Activated CD8-positive, alpha-beta memory T cell treated with anti-CD3 and anti-CD28 coated beads for 36 hours (primary cell): ENCODE results near the gene CCNK. TPM values are rescaled to one million over a fixed set of nuclear protein-coding genes. Genes with fewer than 3 reads are reported as not detected.

Source experiments
- CTCF ChIA-PET: fragments of 350-600 bp; sonication (Branson Sonifier 250); formaldehyde crosslinking; loops from one replicate; lab custom pipeline; 2021; ENCODE audit warnings: antibody characterized with exemption; lab: Charles Lee
- POLR2A ChIA-PET: fragments of 350-600 bp; sonication (Branson Sonifier 250); formaldehyde crosslinking; loops from one replicate; lab custom pipeline; 2021; ENCODE audit warnings: antibody characterized with exemption; lab: Charles Lee
- total RNA-seq, 2 experiments: library from RNA; stranded (reverse); gene quantifications; one replicate each; pipeline ENCODE4 v1.2.3, GENCODE V29; 2021

CCNK gene
- total RNA-seq, 2 experiments from 2014 or later: 109 to 111 TPM

DNA sequence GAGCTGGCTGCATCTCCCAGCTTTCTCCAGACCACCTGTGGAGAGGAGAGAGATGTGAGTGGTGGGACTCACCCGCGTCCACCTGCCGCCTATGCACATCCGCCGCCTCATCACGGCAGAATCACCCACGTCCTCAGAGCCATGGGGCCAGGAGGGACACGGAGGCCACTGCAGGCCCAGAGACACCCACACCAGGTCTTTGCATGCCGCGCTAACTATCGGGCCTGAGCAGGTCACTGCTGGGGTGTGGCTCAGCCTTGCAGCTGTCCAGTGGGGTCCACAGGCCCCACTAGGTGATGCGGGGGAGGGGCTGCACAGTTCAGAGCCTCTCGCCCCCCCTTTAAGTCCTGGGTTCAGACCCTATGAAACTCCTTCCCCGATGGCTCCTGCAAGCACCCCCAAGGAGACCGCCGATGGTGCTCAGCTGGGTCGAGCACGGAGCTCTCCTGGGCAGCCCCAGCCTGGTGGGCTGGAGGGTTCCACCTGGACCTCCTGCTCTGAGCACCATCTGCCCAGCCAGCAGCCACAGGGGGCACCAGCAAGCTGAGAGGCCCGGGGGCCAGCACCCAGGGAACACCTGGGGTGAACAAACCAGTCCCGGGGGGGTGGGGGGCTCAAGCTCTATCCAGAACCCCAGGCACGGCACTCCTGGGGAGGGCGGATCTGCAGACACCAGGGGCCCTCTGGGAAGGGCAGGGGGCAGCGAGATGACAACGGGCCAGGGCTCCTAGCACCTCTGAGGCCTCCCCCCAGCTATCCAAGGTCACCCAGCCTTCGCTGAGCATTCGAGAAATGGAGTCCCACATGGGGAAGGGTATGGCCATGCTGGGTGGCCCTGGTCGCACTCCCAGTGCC, 34.3 kb downstream of the CCNK start:
- CTCF ChIA-PET: interaction anchor here (0.6 kb wide), 1 partner anchor 77 kb away, joined by 3 read pairs; no protein-coding TSS in a partner anchor
- POLR2A ChIA-PET: no interaction called here

DNA sequence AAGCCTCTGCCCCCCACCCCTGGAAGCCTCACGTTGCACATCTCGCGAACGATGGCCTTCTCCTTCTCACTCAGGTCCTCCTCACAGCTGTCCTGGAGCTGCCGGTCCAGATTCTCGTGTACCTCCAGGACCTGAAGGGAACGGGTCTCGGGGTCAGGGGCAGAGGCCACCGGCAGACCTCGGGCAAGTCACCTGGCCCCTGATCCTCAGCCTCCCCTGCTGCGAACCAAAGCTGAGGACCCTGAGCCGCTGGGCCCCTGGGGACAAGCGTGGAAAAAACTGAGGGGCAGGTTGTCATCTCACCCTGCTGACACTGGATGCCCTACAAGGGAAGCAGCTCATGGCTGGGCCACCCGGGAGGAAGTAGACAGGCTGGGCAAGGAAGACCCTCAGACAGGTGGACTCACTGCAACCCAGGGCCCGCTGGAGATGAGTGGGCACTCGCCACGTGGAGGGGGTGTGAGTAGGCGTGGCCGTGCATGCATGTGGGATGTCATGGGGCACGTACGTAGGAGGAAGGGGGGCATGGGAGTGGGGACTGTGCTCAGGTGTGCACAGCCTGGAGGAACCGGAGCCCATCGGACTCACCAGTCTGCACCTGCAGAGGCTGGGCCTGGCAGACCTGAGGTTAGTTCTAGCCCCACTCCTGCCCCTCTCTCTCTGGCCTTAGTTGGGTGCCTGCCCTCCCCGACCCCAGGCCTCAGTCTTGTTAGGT, 35.1 kb downstream of the CCNK start:
- CTCF ChIA-PET: no interaction called here
- POLR2A ChIA-PET: no interaction called here

GRCh38 chr14:99516871-99517642, 35.8 kb downstream of the CCNK start:
- CTCF ChIA-PET: interaction anchor here (1.7 kb wide), 1 partner anchor 11 kb away, joined by 7 read pairs; no protein-coding TSS in a partner anchor
- POLR2A ChIA-PET: no interaction called here

- CTCF ChIA-PET: interaction anchor here (0.6 to 1.7 kb wide), 2 partner anchors 10 to 120 kb away, joined by 3 to 7 read pairs; no protein-coding TSS in a partner anchor
Measured at GRCh38 chr14:99517643-99518381, 36.6 kb downstream of the CCNK start.

GRCh38 chr14:99518441-99519346, 37.5 kb downstream of the CCNK start:
- ChIA-PET CTCF (interaction anchor here (0.6 to 1.7 kb wide), 7 partner anchors 9 to 793 kb away, joined by 3 to 15 read pairs (median 3); no protein-coding TSS in a partner anchor), POLR2A (no interaction called here)

More at GRCh38 chr14:99517643-99518381, 36.6 kb downstream of the CCNK start:
- POLR2A ChIA-PET: no interaction called here

GRCh38 chr14:99519347-99519881, 38.2 kb downstream of the CCNK start:
- ChIA-PET CTCF (interaction anchor here (0.6 to 1.3 kb wide), 5 partner anchors 30 to 792 kb away, joined by 3 to 15 read pairs (median 3); no protein-coding TSS in a partner anchor), POLR2A (no interaction called here)

- CTCF ChIA-PET: interaction anchor here (1.3 kb wide), 1 partner anchor 109 kb away, joined by 15 read pairs; no protein-coding TSS in a partner anchor
- POLR2A ChIA-PET: no interaction called here
Measured at GRCh38 chr14:99519931-99520421, 38.8 kb downstream of the CCNK start.

DNA sequence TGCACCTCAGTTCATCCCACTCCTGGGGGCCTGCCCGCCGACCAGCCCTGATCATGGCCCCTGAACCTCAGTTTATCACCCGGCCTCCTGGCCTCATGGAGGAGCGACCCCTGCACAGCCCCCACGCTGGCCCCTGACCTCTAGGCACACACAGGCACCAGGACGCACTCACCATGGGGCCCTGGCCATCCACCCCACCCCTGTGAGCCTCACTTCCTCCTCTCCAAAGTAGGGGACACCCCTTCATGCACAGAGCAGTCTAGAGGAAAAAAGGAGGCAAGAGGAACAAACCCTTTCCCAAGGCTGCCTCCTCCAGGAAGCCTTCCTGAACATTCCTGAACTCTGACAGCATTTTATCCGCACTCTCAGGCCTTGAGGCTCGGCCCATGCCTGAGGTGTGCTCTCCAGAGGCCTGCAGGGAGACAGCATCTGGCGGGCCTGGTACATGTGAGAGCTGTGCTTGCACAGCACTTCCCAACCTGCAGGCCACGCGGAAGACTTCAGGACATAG, 39.4 kb downstream of the CCNK start:
- CTCF ChIA-PET: no interaction called here
- POLR2A ChIA-PET: no interaction called here

GRCh38 chr14:99521176-99522024, 40.2 kb downstream of the CCNK start:
- POLR2A ChIA-PET: no interaction called here
- CTCF ChIA-PET: interaction anchor here (0.7 kb wide), 1 partner anchor 426 kb away, joined by 3 read pairs; no protein-coding TSS in a partner anchor

DNA sequence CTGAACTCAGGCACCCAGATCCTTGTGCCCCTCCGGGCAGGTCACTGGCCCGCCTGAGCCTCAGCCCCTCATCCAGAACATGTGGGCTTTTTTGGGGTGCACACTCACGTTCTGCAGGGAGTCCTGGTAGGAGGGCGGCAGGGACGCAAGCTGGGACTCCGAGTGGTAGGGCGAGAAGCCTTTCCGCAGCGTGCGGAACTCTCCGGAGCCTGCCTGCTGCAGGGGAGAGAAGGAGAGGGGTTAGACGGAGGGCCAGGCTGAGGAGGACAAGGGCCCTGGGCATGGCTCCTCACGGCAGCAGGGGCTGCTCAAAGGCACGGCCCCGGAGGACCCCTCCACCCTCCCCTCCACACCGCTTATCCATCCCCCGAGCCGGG, 40.8 kb downstream of the CCNK start:
- CTCF ChIA-PET: interaction anchor here (0.7 kb wide), 1 partner anchor 425 kb away, joined by 3 read pairs; no protein-coding TSS in a partner anchor
- POLR2A ChIA-PET: no interaction called here

DNA sequence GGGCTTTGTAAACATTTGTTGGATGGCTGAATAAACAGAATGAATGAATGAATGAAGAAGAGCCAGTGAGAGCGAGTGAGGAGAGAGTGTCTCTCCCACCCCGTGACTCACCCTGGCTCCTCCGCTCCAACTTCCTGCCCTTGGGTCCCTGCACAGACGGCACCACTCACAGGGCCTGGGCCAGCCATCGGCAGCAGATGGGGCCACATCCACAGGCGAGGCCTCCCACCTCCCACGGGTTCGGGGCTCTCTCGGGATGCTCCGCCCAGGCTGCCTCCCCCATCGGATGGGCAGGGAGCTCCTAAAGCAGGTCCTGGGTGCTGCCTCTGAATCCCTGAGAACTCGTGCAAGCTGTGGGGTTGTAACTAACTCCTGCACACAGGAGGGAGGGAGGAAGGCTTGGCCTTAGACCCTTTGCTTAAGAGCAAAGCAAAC, 41.3 kb downstream of the CCNK start:
- POLR2A ChIA-PET: no interaction called here
- CTCF ChIA-PET: interaction anchor here (1.2 kb wide), 1 partner anchor 8 kb away, joined by 3 read pairs; no protein-coding TSS in a partner anchor

- CTCF ChIA-PET: interaction anchor here (1.2 kb wide), 1 partner anchor 9 kb away, joined by 3 read pairs; no protein-coding TSS in a partner anchor
Measured at GRCh38 chr14:99522934-99523703, 41.9 kb downstream of the CCNK start.

GRCh38 chr14:99523704-99524055, 42.5 kb downstream of the CCNK start:
- ChIA-PET CTCF (interaction anchor here (1.2 kb wide), 1 partner anchor 10 kb away, joined by 3 read pairs; no protein-coding TSS in a partner anchor), POLR2A (no interaction called here)

More at GRCh38 chr14:99522934-99523703, 41.9 kb downstream of the CCNK start:
- POLR2A ChIA-PET: no interaction called here

- ChIA-PET POLR2A (no interaction called here), CTCF (interaction anchor here (1.2 kb wide), 1 partner anchor 104 kb away, joined by 3 read pairs; no protein-coding TSS in a partner anchor)
Measured at GRCh38 chr14:99524091-99524661, 43.0 kb downstream of the CCNK start.
